GM21515 (cell line): ENCODE results near the gene HTRA3.

Experiments used
- ATAC-seq: cut with Tn5 transposase; IDR thresholded peaks from one replicate; pipeline ENCODE4 v1.9.1; 2021; ENCODE audit not compliant: unreplicated experiment

The HTRA3 gene

DNA sequence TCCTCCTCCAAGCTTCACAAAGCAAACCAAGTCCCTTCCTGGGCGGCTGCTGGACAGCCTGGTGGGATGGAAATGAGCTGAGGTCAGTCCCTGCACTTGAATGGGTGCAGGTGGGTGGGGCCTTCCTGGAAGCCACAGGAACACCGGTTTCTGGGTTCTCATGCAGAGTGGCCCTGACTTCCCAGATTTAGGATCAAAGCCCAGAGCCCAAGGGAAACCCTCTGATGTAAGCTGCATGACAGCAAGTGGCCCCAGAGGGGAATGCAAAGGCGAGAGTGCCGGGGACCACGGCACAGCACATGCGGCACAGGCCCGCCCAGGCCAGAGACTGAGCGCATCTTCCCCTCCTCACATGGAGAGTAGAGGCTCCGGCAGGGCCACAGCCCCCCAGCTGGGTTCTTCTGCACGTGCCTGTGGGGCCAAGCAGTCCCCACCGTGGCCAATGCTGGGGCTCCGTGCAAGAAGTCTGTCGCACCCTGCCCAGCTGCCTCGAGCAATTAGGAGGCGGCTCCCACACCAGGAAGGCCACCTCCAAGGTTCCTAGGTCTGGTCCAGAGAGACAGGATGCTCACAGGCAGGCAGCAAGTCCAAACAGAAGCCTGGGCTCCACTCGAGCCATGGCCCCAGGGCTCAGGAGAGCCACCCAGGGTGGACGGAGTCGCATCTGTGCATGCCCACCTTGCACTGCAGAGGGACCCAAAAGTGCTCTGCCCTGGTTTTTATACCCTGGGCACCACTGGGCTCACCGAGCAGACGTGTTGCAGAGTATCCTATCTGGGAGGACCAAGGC lies 83.0 kb downstream of the HTRA3 start:
- ATAC-seq = no peak

DNA sequence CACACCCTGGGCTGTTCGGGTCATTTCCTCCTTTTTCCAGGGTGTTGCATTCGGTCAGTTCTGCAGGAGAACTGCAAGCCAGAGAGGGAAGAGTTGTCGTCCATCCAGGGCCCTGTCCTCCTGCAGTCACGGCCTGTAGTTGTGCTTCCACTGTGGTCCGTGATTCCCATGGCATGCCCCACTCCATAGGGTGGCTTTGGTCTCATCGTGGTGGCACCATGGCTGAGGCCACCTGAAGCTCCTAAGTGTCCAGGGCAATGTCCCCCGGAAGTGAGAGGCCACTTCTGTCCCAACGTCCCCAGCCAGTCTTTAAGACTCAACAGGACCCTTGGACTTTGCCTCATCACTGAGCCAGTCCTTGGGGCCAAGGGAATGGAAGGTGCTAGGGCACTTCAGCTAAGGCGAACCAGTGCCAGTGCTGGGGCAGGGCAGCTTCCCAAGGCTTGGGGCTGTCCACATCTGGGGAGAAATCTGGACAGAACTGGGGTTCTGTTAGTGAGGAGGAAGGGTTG lies 83.7 kb downstream of the HTRA3 start:
- no peak for ATAC-seq

DNA sequence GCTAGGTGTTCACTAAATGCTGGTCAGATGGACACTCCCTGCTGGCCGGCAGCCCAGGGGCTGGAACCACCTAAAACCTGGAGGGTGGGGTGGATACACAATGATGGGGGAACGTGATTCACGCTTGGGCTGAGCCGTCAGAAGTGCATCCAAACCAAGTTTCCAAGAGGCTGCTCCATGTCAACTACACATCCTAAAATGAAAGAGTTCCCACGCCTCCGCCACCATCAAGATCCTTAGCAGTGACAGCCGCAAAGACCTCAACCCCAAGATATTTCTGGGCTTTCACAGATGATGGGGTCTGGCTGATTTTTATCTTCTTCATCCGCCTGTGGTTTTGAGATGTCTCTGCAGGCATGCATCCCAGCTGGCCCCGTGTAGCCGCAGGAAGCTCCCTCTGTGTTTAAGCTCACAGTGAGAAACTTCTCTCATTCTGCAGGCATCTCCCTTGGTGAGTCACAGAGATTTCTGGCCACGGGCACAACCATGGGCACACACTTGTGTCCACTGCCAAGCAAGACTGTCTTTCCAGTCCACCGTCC lies 84.4 kb downstream of the HTRA3 start:
- ATAC-seq = no peak

DNA sequence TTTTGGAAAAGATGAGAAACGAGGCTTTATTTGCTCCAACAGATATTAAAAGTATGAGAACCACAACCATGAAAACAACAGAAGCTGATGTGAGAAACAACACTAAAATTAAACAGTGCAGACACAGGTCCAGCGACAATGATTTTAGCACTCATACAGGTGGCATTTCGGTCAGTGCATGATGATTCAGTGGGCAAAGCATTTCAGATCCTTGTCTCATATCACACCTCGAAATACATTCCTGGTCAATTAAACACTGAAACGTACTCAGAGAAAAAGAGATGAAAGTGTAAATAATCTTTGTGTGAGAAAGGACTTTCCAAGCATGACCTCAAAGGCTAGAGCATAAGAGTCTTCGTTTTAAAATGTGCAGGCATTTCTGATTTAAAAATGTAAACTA lies 85.8 kb downstream of the HTRA3 start:
- no peak for ATAC-seq

DNA sequence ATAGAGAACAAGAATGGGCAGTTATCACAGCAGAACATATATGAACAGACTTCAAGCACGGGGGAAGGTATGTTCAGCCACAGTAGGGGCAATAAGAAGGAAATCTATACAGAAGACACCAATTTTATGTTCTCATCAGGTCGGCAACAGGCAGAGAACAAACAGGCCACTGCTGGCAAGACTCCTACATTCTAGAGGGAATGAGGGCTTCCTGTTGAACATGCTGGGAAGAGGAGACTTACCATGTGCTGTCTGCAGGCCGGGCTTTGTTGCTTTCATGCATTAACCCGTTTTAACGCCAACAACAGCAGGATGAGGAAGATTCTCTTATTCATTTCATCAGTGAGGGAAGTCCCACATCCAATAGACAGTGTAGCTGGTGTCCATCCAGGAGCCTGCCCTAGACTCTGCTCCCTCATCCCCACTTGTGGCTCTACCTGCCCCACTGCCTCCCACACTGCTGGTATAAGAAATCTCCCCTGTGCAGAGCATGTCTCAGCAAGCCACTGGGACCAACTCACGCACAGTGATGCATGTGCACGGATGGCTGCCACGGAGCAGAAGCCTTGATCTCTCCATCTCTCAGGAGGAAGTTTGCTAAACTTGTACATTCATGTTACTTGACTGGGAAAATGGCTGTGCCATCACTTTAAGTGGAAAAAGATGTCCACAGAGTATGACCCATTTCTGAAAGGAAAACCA lies 86.5 kb downstream of the HTRA3 start:
- no peak for ATAC-seq
